ENCODE data around the gene NDUFS8. TPM values are rescaled to one million over a fixed set of nuclear protein-coding genes. Genes with fewer than 3 reads are reported as not detected.

NDUFS8 gene
- total RNA-seq, 1 donor from 2014 or later = 84.0 TPM

DNA sequence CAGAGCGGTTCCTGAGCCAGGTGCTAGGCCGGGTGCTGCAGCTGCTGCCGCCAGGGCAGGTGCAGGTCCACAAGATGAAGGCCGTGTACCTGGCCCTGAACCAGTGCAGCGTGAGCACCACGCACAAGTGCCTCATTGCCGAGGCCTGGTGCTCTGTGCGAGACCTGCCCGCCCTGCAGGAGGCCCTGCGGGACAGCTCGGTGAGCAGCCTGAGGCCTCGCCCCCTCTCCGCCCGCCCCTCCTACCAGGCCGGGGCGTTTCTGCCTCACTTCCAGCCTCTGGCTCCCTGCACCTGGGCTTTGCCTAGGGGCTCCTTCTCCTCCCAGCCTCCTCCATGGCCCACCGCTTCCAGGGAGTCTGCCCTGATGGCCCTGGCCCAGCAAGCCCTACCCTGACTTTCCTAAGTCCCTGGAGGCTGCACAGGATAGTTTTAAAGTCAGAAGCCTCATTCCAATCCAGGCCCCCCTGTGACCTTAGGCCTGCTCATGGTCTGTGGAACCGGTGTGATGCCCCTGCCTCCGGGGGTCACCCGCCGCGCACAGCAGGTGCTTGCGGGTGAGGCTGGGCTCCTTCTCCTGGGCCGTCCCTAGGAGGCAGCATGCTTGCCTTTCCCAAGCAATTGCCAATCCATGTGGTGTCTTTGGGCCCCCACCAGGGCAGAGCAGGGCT, 13.8 kb downstream of the NDUFS8 start:
- Histone ChIP-seq H3K36me3 (ENCODE audit: control insufficient read depth, insufficient read depth, low read length) (peaks cover 30% of the 10 kb centered on the region), H3K4me3 (ENCODE audit: low read depth, low read length) (no peak overlapping the region), H3K27me3 (ENCODE audit: control insufficient read depth, insufficient read depth, low read length) (no peaks in the 10 kb centered on the region)
- TF ChIP-seq, protein P1, sequence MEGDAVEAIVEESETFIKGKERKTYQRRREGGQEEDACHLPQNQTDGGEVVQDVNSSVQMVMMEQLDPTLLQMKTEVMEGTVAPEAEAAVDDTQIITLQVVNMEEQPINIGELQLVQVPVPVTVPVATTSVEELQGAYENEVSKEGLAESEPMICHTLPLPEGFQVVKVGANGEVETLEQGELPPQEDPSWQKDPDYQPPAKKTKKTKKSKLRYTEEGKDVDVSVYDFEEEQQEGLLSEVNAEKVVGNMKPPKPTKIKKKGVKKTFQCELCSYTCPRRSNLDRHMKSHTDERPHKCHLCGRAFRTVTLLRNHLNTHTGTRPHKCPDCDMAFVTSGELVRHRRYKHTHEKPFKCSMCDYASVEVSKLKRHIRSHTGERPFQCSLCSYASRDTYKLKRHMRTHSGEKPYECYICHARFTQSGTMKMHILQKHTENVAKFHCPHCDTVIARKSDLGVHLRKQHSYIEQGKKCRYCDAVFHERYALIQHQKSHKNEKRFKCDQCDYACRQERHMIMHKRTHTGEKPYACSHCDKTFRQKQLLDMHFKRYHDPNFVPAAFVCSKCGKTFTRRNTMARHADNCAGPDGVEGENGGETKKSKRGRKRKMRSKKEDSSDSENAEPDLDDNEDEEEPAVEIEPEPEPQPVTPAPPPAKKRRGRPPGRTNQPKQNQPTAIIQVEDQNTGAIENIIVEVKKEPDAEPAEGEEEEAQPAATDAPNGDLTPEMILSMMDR (IDR thresholded peaks at IDR 0.05; ENCODE audit: insufficient read depth, low read length, severe bottlenecking) = no peak
- DNase-seq (ENCODE audit: low read depth) = no peak
- FAIRE-seq = no peak

DNA sequence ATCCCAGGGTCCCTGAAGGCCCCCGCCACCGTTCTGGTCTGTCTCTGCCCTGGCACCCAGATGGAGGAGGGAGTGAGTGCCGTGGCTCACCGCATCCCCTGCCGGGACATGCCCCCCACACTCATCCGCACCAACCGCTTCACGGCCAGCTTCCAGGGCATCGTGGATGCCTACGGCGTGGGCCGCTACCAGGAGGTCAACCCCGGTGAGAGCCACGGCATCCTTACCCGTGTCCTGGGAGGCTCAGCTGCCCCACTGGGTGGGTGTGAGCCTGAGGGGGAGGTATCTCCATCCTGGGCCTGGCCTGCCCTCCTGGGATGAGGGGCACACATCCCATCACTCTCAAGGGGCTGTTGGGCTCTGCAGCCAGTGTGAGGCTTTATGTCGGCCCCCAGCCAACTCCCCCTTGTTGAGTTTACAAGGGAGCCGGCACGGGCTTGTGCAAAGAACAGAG, 14.4 kb downstream of the NDUFS8 start:
- TF ChIP-seq, protein P1 (IDR thresholded peaks at IDR 0.05; ENCODE audit: insufficient read depth, low read length, severe bottlenecking) = no peak
- Histone ChIP-seq H3K27me3 (ENCODE audit: control insufficient read depth, insufficient read depth, low read length) (no peaks in the 10 kb centered on the region), H3K4me3 (ENCODE audit: low read depth, low read length) (no peak overlapping the region), H3K36me3 (ENCODE audit: control insufficient read depth, insufficient read depth, low read length) (peaks cover 34% of the 10 kb centered on the region)
- FAIRE-seq = no peak
- no peak for DNase-seq (ENCODE audit: low read depth)

DNA sequence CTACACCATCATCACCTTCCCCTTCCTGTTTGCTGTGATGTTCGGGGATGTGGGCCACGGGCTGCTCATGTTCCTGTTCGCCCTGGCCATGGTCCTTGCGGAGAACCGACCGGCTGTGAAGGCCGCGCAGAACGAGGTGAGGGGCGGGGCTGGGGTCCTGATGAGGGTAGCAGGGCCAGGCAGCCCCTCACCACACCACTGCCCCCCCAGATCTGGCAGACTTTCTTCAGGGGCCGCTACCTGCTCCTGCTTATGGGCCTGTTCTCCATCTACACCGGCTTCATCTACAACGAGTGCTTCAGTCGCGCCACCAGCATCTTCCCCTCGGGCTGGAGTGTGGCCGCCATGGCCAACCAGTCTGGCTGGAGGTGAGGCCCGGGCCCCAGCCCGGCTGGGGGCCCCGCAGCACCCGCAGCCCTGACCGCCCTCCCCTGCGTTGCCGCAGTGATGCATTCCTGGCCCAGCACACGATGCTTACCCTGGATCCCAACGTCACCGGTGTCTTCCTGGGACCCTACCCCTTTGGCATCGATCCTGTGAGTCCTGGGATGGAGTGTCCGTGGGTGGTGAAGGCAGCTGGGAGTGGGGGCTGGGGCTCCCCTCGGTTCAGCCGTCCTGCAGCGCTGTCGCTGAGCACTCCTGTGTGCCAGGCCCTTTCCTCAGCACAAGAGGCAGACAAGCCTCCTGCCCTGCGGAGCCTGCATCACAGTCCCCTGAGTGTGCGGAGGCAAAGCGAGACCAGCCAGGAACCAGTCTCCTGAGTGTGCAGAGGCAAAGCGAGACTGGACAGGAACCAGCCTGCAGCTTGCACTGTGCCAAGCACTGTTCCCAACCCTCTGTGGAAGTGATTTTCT, 17.2 kb downstream of the NDUFS8 start:
- peak; percentile 7 for FAIRE-seq
- Histone ChIP-seq H3K27me3 (ENCODE audit: control insufficient read depth, insufficient read depth, low read length) (no peaks in the 10 kb centered on the region), H3K4me3 (ENCODE audit: low read depth, low read length) (no peak overlapping the region), H3K36me3 (ENCODE audit: control insufficient read depth, insufficient read depth, low read length) (peaks cover 40% of the 10 kb centered on the region)
- peak; percentile 22 for DNase-seq (ENCODE audit: low read depth)
- TF ChIP-seq, protein P1 (IDR thresholded peaks at IDR 0.05; ENCODE audit: insufficient read depth, low read length, severe bottlenecking) = no peak

DNA sequence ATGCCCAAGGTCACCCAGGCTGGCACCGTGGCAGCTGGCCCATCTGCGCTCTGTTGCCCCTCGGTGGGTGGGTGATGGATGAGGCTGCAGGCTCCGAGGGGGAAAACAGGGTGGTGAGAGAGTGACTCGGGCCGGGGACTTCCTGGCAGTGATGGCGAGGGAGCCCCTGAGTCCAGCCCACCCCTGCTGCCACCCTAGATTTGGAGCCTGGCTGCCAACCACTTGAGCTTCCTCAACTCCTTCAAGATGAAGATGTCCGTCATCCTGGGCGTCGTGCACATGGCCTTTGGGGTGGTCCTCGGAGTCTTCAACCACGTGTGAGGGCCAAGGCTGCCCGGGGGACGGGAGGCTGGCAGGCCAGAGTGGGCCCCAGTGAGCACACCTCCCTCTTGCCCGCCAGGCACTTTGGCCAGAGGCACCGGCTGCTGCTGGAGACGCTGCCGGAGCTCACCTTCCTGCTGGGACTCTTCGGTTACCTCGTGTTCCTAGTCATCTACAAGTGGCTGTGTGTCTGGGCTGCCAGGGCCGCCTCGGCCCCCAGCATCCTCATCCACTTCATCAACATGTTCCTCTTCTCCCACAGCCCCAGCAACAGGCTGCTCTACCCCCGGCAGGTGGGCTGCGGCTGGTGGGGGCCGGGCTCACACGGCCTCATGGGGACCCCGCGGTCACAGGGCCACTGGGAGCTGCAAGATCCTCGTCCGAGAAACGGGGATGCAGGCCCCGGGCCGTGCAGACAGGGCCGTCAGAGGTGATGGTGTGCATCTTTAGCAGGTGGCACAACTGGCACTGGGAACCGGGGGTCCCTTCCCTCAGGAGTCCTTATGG, 18.4 kb downstream of the NDUFS8 start:
- DNase-seq (ENCODE audit: low read depth) = no peak
- no peak for FAIRE-seq
- Histone ChIP-seq H3K27me3 (ENCODE audit: control insufficient read depth, insufficient read depth, low read length) (no peaks in the 10 kb centered on the region), H3K36me3 (ENCODE audit: control insufficient read depth, insufficient read depth, low read length) (peaks cover 37% of the 10 kb centered on the region), H3K4me3 (ENCODE audit: low read depth, low read length) (no peak overlapping the region)
- TF ChIP-seq, protein P1 (IDR thresholded peaks at IDR 0.05; ENCODE audit: insufficient read depth, low read length, severe bottlenecking) = no peak

DNA sequence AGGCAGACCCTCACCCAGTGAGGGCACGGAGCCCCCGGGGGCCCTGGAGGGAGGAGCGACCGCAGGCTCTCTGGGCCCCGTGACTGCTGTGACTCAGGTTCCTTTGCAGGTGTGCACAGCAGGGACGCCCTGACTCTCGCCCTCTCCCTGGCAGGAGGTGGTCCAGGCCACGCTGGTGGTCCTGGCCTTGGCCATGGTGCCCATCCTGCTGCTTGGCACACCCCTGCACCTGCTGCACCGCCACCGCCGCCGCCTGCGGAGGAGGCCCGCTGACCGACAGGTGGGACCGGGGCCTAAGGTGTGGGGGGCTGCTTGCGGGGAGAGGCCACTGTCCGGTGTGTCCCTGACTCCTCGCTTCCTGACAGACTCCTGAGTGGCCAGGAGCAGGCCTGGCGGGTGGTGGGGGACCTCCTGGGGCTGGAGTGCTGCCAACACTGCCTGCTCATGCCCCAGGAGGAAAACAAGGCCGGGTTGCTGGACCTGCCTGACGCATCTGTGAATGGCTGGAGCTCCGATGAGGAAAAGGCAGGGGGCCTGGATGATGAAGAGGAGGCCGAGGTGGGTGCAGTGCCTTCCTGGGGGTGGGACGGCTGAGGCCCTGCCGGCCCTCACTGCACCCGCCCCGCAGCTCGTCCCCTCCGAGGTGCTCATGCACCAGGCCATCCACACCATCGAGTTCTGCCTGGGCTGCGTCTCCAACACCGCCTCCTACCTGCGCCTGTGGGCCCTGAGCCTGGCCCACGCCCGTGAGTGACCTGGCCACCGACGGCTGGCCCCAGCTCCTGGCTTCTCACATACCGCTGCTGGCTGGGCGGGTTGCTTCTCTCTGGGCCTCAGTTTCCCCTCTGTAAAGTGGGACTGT, 19.3 kb downstream of the NDUFS8 start:
- TF ChIP-seq, protein P1 (IDR thresholded peaks at IDR 0.05; ENCODE audit: insufficient read depth, low read length, severe bottlenecking) = no peak
- Histone ChIP-seq H3K36me3 (ENCODE audit: control insufficient read depth, insufficient read depth, low read length) (peaks cover 32% of the 10 kb centered on the region), H3K27me3 (ENCODE audit: control insufficient read depth, insufficient read depth, low read length) (no peaks in the 10 kb centered on the region), H3K4me3 (ENCODE audit: low read depth, low read length) (no peak overlapping the region)
- FAIRE-seq (no peak), DNase-seq (ENCODE audit: low read depth) (no peak)
